Stimulated activated CD8-positive, alpha-beta memory T cell treated with anti-CD3 and anti-CD28 coated beads, Interleukin-7, amount 100 ng/mL, for 4 hours (primary cell): Measurements from ENCODE around the gene HSPA12A.
"Not testable (repeated sequence)": the region's sequence is repeated elsewhere in the genome, so short reads cannot be mapped to it uniquely, and the experiment has no call there.

Source experiments
- DNase-seq, 2 donors: peaks; one replicate each; pipeline ENCODE4 v3.0.0-alpha.2; 2020; ENCODE audit warnings: low read depth in 2 of 2

HSPA12A gene

DNA sequence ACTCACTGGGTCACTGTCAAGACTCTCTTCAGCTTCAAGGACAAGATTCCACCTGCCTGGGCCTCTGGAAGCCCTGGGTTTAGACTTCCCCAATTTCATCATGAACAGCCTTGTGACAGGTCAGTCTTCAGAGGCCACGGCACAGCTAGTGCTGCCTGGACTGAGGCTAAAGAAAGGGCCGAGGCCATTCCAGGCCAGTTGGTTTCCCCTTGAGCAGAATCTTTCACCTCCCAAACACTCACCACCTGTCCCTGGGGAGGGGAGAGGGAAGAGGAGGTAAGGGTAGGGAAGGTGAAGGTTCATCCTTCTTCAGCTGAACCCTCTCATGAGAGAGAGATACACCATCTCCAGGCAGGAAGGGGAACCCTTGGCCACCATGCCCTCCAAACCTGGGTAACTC is 24.3 kb downstream of the HSPA12A start:
- DNase-seq, result no peak

DNA sequence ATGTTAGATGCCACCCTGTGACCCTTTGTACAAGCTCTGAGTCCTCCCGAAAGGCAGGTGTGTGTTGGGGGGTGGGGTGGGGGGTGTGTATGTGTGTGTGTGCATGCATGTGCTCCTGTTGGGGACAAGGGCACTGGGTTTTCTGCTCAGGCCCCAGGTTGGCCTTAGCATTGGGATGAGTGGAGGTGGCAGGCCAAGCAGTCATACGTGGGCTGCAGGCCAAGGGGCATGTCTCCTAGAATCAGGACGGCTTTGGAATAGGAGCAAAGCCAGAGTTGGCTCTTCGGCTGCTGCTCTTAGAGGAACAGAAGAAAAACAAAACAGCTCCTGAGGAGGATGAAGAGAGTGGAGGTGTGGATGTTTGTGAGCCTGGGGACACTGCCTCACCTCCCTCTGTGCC is 26.0 kb downstream of the HSPA12A start:
- DNase-seq, result no peak

DNA sequence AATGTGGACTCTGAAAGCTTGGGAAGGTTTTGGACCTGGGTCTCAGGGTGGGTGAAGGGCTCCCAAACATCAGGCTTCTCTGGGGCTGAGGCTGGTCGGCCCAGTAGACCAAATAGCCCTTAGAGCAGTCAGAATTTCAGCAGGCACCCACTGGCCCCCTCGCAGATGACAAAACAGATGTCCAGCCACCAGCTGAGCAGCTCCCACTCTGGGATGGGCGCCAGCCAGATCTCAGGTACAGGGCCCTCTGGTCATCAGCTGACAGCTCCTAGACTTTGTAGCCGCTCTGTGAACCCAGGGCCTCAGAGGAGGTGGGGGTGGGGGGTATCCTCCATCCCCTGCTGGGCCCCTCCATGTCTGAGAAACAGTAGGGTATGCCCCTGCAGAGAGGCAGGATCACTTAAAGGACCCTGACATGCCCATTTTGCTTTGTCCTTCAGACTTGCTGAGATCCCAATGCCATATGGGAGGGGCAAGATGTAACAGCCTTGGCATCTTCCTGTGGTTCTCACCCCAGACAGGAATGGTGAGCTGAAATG is 26.5 kb downstream of the HSPA12A start:
- no peak for DNase-seq

DNA sequence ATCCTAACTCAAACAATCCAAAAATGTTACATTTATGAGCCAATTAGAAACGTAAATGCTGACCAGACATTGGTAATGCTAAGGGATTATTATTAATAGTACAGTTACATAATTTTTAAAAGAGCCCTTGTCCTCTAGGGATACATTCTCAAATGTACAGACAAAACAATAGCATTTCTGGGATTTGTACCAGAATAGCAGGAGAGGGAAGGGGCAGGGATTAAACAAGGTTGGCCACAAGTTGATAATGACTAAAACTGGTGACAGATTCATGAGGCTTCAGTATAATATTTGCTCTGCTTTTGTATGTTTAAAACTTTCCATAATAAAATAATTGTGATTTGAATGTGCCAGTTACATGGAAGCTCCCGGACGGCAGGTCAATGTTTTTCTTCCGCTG is 27.0 kb downstream of the HSPA12A start:
- no peak for DNase-seq

DNA sequence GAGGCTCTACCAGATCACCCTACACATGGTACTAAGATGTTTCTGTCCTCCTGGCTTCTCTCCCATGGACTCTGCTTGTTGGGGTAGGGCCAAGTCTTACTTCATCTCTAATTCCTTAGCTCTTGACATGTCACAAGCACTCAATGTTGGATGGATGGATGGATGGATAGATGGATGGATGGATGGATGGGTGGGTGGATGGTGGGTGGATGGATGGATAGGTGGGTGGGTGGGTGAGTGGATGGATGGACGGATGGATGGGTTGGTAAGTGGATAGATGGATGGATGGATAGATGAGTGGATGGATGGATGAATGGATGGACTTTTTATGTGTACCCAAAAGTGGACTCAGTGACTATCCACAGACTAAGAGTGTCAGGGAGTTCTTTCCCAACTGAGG is 28.5 kb downstream of the HSPA12A start:
- no peak for DNase-seq

DNA sequence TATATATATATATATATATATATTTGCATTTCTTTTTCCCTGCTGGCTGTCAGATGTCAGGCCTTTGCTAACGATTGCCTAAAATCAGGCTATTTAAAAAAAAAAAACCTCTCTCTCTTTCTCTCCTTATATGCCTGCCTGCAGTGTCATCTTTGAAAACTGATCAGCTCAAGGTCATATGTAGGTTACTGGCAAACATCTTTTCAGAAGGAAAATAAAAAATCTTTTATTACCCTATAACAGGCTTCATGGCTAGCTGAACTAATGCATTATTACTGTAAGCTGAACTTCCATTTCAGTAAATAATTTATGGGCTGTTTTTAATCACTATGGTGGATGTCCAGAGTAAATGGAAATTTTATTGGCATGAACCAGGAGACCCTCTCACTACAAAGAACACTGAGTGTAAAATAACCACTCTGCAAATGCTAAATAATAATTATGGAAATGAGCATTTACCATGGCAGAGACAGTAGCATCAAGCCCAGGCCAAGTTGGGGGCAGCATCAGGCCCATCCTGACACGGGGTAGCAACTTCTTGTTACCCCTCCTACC is 29.3 kb downstream of the HSPA12A start:
- no peak for DNase-seq

DNA sequence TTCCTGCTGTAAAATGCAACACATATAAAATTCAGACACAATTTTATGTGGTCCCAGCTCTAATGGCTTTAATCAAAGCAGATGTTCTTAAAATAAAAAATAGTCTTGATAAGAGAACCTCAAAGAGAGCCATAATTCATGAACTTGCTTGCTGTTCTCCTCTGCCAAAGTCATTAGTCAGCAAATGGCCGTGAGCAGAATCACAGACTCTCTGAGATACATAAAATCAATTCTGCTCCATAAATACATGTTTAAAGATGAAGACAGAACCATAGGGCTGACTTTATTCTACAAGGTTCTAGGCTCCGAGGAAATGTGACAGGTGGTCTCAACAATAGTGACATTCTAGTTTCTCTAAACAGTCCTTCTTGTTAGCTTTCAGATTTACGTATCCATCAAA is 29.8 kb downstream of the HSPA12A start:
- DNase-seq, result no peak

DNA sequence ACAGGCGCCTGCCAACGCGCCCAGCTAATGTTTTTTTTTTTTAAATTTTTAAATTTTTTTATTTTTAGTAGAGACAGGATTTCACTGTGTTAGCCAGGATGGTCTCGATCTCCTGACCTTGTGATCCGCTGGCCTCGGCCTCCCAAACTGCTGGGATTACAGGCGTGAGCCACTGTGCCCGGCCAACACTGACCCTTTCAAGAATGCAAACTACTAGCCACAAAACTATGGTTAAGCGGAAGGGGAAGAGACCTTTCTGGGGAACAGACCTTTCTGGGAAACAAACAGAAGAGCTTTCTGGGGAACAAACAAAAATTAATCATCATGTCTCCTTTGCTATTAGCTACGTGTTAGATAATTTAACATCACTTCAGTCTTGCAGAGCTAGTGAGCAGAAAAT is 30.6 kb downstream of the HSPA12A start:
- DNase-seq, result not testable (repeated sequence)

DNA sequence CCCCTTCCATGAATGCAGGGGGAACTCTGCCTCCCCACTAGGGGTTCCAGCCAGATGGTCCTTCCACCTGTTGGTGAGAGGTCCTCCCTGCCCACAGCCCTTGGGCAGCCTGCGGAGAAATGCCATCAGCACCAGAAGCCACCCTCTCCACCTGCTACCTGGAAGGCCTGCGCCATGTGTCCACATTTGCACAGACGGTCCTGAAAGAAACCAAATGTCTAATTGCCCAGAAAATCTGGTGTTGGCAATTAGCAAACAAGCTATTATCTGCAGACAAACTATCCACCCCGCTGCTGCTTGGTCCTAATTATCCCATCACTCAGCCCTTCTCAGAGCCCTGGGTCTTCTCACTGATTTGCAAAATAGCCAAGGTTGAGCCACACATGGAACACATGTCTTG is 32.3 kb downstream of the HSPA12A start:
- no peak for DNase-seq

DNA sequence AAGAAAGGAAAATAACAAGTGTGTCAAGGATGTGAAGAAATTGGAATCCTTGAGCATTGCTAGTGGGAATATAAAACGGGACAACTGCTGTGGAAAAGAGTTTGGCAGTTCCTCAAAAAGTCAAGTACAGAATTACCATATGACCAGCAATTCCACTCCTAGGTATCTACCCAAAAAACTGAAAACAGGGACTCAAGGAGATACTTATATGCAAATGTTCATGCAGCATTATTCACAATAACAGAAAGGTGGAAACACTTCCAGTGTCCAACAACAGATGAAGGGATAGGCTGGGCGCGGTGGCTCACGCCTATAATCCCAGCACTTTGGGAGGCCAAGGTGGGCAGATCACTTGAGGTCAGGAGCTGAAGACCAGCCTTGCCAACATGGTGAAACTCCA is 33.5 kb downstream of the HSPA12A start:
- DNase-seq, result no peak

DNA sequence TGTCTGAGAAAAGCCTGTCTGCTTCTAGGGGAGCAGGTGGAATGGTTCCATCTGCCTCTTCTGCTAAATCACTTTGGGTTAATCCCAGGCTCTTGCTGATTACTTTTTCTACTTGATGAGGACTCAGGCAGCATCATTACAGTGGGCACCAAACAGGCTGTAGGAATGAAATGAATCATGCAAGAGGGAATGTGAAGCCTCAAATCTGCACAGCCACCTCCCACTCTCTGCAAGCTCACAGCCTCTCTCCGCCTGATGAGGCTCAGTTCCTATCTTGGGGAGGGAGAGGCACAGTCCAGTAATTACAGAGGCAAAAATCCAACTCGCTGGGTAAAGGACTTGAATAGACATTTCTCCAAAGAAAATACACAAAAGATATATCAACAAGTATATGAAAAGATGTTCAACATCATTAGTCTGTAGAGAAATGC is 34.0 kb downstream of the HSPA12A start:
- no peak for DNase-seq

DNA sequence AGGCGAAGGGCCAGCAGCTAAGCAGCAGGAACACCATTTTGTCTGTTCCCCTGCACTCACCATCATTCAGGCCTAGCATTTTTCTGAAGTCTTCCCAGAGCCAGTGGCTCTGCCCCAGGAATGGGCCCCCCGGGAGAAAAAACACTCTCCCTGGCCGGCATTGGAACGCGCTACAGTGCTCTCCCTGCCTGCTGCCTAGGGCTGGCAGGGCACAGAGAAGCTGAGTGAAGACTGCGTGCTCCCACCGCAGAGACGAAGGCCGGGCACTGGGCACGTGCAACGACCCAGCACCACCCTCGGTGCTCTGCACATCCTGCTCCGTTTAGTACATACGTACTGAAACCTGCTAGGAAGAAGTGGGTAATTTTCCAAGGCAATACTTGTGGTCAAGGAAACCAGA is 34.4 kb downstream of the HSPA12A start:
- DNase-seq, result no peak

DNA sequence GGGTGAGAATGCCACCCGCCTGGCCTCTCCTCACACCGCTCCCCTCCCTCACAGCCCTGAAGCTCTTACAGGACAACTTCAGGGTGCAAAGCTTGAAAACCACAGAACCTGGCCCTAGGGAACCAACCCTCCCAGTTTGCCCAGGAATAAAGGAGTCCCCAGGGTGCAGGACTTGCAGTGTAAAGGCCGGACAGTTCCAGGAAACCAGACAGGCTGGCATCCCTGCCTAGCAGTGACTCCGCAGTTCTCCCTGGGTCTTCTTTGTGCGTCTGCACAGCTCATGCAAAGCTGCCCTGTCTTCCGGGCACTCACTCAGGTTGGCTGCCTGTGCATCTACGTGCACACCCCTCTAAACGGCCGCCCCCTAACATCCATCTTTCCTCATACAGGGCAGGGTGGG is 36.1 kb downstream of the HSPA12A start:
- no peak for DNase-seq

DNA sequence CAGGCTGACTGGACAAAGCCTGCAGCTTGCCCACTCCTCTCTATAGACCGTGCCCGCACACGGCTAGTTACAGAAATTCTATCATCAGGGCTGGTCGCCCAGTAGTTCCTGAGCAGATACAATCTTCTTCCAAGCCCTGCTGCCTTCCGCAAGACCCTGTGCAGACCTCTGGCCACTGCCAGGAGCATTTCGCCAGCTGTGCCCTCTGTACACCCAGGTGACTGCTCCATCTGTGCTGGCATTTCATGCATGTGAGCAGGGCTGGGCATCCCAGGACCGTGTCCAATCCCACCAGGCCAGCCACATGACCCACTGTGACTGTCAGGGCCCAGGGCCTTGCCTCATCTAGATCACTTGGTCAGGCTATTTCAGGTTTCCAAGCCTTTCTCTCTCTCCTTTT is 36.9 kb downstream of the HSPA12A start:
- DNase-seq, result no peak

DNA sequence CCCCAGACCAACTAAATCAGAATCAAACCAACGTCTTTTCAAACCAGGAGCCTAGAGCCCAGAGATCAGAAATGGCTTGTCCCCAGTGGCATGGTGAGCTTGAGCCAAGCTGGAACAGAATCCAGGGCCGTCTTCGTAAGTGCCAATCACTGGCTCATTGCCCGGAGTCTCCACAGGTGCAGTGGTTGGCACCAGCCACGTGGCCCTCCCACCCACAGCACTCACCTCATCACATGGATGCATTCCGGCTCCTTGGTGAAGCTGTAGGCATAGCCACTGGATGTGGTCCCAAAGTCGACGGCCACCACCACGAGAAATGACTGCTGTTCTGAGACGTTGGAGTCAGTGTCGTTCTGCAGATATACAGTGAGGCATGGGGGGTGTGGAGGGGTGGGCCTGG is 37.4 kb downstream of the HSPA12A start:
- no peak for DNase-seq

DNA sequence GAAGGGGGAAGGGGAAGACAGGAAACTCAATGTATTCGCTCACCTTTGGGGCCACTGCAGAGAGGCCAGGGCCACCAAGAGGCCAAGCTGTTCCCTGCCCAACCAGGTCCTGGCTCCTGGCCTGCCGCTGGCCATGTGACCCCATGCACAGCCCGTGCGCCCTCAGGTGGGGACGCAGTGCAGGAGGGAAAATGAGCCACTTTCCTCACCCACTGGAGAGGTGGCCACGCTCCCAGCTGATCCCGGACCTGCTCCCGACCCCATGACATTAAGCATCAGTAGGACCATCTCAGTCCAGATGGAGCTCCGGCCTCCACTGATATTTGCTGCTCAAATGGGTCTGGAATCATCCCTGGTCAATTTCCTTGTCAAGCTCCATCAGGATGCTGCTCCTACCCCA is 40.2 kb downstream of the HSPA12A start:
- no peak for DNase-seq

DNA sequence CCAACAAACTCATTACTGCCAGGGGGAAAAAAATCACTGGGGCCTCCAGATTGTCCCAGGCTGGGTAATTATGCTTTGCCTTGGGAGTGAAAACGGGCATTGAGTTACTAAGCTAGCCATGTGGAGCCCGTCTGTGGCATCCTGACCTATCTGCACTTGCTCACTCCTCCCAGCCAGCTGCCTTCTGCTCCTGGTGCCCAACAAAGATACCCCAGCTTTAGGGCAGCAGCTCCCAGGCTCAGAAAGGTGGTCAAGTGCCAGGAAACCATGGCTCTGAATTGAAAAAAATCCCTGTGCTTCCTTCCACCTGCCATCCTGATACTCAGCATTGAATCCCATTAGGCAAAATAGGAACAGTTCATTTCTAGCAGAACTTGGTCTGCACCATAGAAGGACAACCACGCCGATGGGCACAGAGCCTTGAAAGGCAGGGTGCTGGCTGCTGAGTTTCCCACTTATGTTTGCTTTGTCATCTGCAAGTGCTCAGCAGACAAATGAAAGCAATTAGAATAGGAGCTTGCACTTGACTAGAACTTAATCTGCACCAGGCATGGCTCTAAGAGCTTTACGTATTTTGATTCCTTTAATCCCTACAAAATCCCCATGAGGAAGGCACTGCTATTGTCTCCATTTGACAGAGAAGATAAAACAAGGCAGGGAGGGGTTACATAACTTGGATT is 42.8 kb downstream of the HSPA12A start:
- no peak for DNase-seq

DNA sequence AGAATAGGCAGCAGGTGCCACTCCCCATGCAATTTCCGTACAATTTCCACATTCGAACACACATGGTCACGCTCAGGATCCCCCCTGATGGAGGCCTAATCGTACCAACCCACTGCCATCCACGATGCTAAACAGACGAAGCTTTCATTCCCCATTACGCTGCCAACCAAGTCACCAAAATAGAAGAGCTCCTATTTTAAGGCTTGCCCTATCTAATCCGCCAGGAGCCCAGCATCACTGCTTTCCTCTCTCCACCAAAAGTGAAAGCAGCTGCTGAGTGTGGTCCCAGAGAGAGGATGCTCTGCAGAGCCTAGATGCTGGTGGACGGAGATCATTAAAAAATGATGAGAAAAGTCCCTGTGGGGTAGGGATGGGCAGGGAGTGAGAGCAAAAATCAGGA is 43.3 kb downstream of the HSPA12A start:
- DNase-seq, result no peak

DNA sequence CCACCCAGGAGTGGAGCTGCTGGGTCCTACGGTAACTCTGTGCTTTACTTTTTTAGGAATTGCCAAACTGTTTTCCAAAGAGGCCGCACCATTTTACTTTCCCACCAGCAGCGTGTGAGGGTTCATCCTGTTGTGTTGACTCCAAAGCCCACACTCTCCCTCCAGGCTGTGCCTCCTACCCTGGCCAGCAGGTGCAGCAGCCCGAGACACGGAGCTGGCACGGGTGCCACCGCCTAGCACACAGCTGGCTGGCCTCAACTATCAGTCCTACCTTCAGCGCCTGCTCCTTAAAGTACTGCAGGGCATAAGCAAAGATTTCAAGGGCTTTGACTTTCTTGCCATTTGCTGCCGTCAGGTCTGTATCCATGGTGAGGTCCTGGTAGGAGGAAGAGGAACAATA is 44.0 kb downstream of the HSPA12A start:
- DNase-seq, result no peak

DNA sequence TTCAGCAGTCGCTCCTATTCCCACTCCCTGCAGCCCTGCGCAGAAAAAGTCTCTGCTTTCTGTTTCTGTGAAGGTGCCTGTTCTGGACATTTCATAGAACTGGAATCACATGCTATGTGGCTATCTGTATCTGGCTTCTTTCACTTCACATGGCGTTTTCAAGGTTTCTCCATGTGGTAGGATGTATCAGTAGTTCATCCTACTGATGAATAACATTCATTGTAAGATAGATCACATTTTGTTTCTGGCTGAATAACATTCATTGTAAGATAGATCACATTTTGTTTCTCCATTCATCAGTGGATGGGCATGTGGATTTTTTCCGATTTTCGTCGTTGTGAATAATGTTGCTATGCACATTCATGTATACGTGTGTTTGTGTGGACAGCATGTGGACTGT is 44.5 kb downstream of the HSPA12A start:
- no peak for DNase-seq

DNA sequence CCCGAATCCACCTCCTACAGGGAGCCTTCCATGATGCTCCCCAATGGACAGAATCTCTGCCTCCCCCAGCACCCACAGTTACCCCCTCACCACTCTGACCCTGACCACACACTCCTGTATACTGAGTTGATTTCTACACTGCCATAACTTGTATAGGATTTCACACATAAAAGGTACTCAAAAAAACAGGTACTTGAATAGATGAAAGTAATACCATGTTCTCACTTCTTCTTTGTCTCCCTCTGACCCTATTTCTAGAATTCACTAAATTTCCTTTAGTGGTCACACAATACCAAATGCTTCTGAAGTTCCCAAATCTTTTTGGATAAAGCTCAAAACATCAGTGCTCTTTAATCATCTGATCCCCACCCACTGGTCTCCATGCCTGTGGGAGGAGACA is 45.4 kb downstream of the HSPA12A start:
- no peak for DNase-seq

DNA sequence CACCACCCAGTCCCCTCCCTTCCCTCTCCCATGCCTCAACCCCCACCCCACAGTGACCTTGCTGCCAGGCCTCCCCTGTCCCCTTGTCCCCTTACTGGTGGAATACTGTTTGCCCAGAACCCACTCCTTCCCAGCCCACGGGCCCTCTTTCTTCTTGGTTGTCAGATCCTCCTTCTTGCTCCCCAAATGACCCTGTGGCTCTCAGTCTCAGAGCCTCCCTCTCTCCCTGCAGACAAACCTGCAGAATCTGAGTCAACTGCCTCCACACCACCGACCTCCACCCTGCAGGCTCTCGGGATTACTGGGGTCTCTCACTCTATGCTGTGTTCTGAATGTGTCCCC is 47.5 kb downstream of the HSPA12A start:
- DNase-seq, result no peak

DNA sequence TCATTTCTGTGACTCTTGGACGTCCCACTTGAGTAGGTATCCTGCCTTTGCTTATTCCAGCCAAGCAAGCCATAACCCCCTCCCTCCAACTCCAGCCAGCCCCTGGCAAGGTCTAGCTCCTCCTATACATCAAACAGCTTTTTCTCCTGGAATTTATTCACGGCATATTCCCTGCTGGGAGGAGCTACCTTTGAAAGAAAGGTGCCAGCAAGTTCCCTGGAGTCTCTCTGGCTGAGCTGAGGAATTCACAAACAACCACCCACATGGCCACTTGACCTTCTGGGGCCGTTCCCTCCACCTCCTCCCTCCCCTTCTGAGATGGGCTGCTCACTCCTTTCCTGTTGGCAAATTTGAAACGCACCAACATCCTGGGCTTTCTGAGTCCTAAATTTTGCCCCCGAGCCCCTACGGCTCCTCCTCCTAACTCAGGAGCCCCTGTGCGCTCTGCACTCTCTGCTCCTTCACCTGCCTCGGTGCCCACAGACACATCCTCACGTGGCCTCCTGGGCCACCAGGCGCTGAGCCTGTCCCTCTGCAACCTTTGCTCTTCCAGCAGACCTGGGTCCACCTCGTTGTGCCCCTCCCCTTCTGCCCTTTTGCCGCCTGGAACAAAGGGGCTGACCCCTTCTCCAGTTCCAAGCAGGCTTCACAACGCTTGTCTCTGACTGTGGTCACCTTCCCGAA is 48.0 kb downstream of the HSPA12A start:
- DNase-seq, result no peak
